RPMI7951 (cell line): Measurements from ENCODE around the gene WDR7. TPM values are rescaled to one million over a fixed set of nuclear protein-coding genes. Genes with fewer than 3 reads are reported as not detected.

Experiments used
- DNase-seq: peaks from one replicate; pipeline ENCODE4 v3.0.0-alpha.2; 2012; ENCODE audit warnings: low read depth
- total RNA-seq: library from RNA; depleted of rRNA; stranded (reverse); fragments of >200 nt; shearing (Covaris generic); gene quantifications from 2 replicates; pipeline ENCODE4 v1.2.3, GENCODE V29; 2014; rRNA removed

The WDR7 gene
- total RNA-seq, 1 experiment from 2014 or later = 7.0 TPM

GRCh38 chr18:57077786-57078552 is 426.8 kb downstream of the WDR7 start:
- no peak for DNase-seq

- DNase-seq = no peak
These were observed 427.5 kb downstream of the WDR7 start for GRCh38 chr18:57078614-57079013.

GRCh38 chr18:57080479-57080878 is 429.3 kb downstream of the WDR7 start:
- no peak for DNase-seq

- DNase-seq = no peak
These were observed 430.7 kb downstream of the WDR7 start for GRCh38 chr18:57081899-57082298.

DNA sequence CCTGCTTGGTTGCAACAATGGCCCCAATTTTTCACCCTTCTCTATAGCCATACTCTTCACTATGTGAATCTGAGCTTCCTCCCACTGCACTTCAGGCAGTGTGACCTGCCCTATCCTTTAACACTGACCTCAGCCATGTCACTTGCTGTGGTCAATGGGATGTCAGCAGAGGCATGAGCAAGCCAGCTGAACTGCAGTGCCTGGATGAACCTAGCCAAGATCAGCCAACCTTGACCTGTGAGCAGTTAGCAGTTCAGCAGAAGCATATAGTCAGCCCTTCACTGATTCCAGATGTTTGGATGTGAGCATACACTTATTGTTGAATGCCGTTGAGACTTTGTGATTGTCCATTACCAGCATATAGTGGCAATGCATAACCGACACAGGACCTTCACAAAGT is 432.3 kb downstream of the WDR7 start:
- DNase-seq = no peak

- DNase-seq = peak; percentile 62
These were observed 433.4 kb downstream of the WDR7 start for GRCh38 chr18:57084331-57085271.

DNA sequence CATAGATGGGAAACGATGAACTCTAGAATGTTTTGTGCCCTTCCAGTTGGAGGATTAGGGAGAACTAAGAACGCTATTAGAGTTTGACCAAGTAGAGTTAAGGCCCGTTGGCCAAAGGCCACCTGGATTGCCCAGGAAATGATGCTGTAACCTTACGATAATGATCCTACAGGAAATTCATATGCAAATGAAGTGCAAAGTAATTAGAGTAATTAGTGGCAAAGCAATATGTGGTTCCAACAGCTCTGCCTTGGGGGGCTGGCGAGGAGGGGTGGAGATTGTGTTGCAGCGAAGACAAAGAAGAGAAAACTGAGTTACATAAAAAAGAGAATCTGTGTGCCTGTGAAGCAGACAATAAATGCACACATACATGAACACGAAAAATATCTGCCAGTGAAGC is 434.2 kb downstream of the WDR7 start:
- no peak for DNase-seq

- DNase-seq = no peak
These were observed 435.0 kb downstream of the WDR7 start for GRCh38 chr18:57086163-57086562.

Other genes with a start within 250 kb of the WDR7 start
- gene TXNL1, start 12.8 kb upstream of the WDR7 start, total RNA-seq = 74.1 and 78.3 TPM in 2 replicates